ENCODE data around the gene KCNH5.

KCNH5 gene

DNA sequence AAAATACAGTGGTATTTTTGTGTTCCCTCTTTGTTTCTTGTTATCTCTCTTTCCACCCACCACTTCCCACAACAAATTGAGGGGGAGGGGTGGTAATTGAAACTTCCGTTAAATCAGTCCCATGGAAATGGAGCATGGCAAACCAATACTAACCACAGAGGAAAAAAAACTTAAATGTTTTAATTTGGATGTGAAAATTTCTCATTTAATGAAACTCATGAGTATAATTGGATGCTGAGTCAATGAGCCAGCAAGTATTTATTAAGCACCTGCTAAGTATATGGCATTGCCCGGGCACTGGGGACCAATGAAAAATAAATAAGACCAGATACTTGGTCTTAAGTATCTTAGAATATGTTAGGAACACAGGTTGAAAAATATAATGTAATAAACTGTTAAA, 147.5 kb downstream of the KCNH5 start:
- TF ChIP-seq ZFX (IDR thresholded peaks at IDR 0.05), result no peak
- TF ChIP-seq, protein P1, sequence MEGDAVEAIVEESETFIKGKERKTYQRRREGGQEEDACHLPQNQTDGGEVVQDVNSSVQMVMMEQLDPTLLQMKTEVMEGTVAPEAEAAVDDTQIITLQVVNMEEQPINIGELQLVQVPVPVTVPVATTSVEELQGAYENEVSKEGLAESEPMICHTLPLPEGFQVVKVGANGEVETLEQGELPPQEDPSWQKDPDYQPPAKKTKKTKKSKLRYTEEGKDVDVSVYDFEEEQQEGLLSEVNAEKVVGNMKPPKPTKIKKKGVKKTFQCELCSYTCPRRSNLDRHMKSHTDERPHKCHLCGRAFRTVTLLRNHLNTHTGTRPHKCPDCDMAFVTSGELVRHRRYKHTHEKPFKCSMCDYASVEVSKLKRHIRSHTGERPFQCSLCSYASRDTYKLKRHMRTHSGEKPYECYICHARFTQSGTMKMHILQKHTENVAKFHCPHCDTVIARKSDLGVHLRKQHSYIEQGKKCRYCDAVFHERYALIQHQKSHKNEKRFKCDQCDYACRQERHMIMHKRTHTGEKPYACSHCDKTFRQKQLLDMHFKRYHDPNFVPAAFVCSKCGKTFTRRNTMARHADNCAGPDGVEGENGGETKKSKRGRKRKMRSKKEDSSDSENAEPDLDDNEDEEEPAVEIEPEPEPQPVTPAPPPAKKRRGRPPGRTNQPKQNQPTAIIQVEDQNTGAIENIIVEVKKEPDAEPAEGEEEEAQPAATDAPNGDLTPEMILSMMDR (conservative IDR thresholded peaks at IDR 0.05), result no peak
- H3K27ac ChIP-seq, result no peak overlapping the region

GRCh38 chr14:62896932-62897456, 148.3 kb downstream of the KCNH5 start:
- no peak for TF ChIP-seq ZFX (IDR thresholded peaks at IDR 0.05)
- TF ChIP-seq, protein P1 (conservative IDR thresholded peaks at IDR 0.05), result no peak

DNA sequence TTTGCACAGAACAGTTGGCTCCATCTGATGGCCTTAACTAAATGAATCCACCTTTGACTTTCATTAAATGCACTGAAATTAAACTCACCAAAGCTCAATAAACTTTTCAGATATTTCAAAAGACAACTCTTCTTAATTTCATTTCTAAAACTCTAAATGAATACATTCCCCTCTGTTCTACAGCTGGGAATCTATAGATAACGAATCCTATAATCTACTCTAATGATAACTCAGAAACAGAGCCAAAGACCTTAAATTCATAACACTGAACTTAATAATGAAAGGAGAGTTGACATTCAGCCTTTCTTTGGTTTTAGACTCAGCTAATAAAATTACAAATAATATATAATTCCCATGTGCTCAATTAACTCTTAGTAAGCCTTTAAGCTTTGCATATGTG, 150.5 kb downstream of the KCNH5 start:
- TF ChIP-seq, protein P1 (conservative IDR thresholded peaks at IDR 0.05), result no peak
- TF ChIP-seq ZFX (IDR thresholded peaks at IDR 0.05), result no peak

More at GRCh38 chr14:62896932-62897456, 148.3 kb downstream of the KCNH5 start:
- H3K27ac ChIP-seq, result no peak overlapping the region

DNA sequence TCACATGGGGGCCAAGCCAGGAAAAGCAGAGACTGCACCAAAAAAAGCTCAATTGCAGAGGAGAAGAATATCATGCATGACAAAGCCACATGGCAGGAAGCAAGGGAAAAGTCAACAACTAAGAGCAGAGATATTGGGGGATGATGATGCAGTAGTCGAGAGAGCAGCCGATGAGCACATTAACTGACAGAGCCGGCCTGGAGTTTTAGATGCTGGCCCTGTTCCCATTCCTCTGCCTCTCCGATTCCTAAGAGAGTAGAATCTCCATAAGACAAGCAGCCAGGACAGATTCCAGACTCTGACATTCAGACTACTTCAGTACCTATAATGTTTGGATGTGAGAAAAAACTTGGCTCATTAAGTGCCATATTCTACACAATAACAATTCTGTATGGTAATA, 155.9 kb downstream of the KCNH5 start:
- TF ChIP-seq ZFX (IDR thresholded peaks at IDR 0.05), result no peak
- TF ChIP-seq, protein P1 (conservative IDR thresholded peaks at IDR 0.05), result no peak

More for the DNA sequence above, 150.5 kb downstream of the KCNH5 start:
- no peak overlapping the region for H3K27ac ChIP-seq

GRCh38 chr14:62886461-62886860, 158.8 kb downstream of the KCNH5 start:
- TF ChIP-seq, protein P1 (conservative IDR thresholded peaks at IDR 0.05), result no peak
- TF ChIP-seq ZFX (IDR thresholded peaks at IDR 0.05), result no peak
- H3K27ac ChIP-seq, result no peak overlapping the region

More for the DNA sequence above, 155.9 kb downstream of the KCNH5 start:
- H3K27ac ChIP-seq, result no peak overlapping the region

- TF ChIP-seq, protein P1 (conservative IDR thresholded peaks at IDR 0.05), result no peak
- no peak for TF ChIP-seq ZFX (IDR thresholded peaks at IDR 0.05)
Observed at GRCh38 chr14:62885451-62885850, 159.8 kb downstream of the KCNH5 start.

DNA sequence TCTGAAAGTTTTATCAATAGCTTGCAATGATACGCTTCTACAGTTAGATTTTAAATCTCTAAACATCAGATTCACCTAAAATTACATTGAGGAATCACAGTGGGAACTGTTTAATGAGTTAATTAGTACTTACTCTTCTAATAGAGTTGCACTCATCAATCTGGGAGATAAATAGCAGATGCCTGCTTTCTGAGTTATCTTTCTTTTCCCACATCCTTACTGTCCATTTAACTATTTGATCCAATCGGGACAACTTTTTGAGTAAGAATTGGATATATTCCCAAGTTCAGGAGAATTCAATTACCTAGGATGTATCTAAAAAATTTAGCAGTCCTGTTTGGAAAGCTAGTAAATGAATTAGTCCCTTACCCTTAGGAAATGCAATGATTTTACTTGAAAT, 162.3 kb downstream of the KCNH5 start:
- TF ChIP-seq, protein P1 (conservative IDR thresholded peaks at IDR 0.05), result no peak
- TF ChIP-seq ZFX (IDR thresholded peaks at IDR 0.05), result no peak
- no peak overlapping the region for H3K27ac ChIP-seq

More at GRCh38 chr14:62885451-62885850, 159.8 kb downstream of the KCNH5 start:
- no peak overlapping the region for H3K27ac ChIP-seq

Data from C4-2B (cell line).